Measurements from ENCODE around the gene NGFR. TPM values are rescaled to one million over a fixed set of nuclear protein-coding genes. Genes with fewer than 3 reads are reported as not detected.

The NGFR gene
- total RNA-seq, 4 donors from 2014 or later, result 10.6 to 21.3 (median 16.1) TPM

DNA sequence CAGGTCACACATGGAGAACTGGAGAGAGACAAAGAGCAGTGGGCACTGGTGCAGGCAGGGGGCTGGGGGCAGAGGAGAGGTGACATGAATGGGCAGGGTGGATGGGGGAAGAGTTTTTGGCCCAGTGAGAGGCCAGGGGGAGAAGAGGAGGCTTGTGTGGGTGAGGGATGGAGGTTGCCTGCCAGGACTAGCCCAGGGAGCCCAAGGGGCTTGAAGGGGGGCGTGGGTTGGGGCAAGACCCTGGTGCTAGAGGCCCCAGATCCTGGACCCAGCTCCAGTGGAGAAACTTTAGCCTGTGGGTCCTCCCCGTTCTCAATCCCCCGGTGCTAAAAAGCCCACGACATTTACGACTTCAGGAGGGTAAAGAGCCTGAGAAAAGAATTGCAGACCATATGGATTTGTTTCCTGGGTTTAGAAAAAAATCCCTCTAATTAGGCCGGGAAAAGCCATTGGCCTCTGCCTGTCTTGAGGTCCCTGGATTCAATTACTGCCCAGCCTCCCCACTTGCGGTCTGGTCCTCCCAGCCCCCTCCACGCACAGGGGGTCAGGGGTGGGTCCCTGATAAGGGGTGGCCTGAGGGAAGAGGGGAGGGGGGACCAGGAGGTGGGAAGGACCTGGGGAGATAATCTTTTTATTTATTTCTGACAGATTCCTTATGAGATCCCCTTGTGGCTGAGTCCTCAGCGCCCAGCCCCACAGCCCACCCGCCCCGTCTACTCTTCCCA lies 33.0 kb downstream of the NGFR start:
- H3K27ac ChIP-seq, result no peak overlapping the region
- 80 to 82% methylated on average over 3 to 6 of the region's 11 CpGs for WGBS, 2 donors (ENCODE audit: low coverage in 1 of 2)

DNA sequence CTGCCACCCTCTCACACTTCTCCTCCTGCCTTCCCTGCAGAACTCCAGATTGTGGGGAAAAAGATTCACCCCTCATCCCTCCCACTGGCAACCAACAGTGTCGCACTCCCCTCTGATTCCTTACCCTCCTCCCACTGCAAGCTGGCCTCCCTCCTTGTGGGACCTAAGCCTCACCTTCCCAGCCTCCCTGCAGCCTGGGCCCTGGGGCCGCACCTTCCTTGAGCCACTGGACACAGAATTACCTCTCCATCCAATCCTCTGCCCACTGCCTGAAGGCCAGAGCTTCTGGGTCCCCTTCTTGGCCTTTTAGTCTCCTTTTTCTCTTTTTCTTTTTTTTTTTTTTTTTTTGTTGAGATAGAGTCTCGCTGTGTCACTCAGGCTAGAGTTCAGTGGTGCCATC lies 33.9 kb downstream of the NGFR start:
- TF ChIP-seq POLR2AphosphoS5 (IDR thresholded peaks at IDR 0.05) (no peak), POLR2A (IDR thresholded peaks at IDR 0.05) (no peak), EP300 (IDR thresholded peaks at IDR 0.05) (no peak)
- TF ChIP-seq, protein P1, sequence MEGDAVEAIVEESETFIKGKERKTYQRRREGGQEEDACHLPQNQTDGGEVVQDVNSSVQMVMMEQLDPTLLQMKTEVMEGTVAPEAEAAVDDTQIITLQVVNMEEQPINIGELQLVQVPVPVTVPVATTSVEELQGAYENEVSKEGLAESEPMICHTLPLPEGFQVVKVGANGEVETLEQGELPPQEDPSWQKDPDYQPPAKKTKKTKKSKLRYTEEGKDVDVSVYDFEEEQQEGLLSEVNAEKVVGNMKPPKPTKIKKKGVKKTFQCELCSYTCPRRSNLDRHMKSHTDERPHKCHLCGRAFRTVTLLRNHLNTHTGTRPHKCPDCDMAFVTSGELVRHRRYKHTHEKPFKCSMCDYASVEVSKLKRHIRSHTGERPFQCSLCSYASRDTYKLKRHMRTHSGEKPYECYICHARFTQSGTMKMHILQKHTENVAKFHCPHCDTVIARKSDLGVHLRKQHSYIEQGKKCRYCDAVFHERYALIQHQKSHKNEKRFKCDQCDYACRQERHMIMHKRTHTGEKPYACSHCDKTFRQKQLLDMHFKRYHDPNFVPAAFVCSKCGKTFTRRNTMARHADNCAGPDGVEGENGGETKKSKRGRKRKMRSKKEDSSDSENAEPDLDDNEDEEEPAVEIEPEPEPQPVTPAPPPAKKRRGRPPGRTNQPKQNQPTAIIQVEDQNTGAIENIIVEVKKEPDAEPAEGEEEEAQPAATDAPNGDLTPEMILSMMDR (IDR thresholded peaks at IDR 0.05), result no peak
- Histone ChIP-seq H3K4me3 (no peak overlapping the region), H3K9me3 (no peaks in the 10 kb centered on the region), H3K36me3 (no peaks in the 10 kb centered on the region), H3K27ac (no peak overlapping the region), H3K4me1 (no peaks in the 10 kb centered on the region), H3K27me3 (peaks cover 31% of the 10 kb centered on the region)
- ATAC-seq, result no peak
- 82 to 100% methylated on average over 1 to 3 of the region's 3 CpGs for WGBS, 2 donors (ENCODE audit: low coverage in 1 of 2)

More for the DNA sequence above, 33.0 kb downstream of the NGFR start:
- Histone ChIP-seq H3K27me3 (peaks cover 23% of the 10 kb centered on the region), H3K9me3 (no peaks in the 10 kb centered on the region), H3K4me3 (no peak overlapping the region), H3K36me3 (no peaks in the 10 kb centered on the region), H3K4me1 (no peaks in the 10 kb centered on the region)
- no peak for ATAC-seq
- TF ChIP-seq, protein P1 (IDR thresholded peaks at IDR 0.05), result no peak
- TF ChIP-seq EP300 (IDR thresholded peaks at IDR 0.05) (no peak), POLR2AphosphoS5 (IDR thresholded peaks at IDR 0.05) (no peak), POLR2A (IDR thresholded peaks at IDR 0.05) (no peak)

DNA sequence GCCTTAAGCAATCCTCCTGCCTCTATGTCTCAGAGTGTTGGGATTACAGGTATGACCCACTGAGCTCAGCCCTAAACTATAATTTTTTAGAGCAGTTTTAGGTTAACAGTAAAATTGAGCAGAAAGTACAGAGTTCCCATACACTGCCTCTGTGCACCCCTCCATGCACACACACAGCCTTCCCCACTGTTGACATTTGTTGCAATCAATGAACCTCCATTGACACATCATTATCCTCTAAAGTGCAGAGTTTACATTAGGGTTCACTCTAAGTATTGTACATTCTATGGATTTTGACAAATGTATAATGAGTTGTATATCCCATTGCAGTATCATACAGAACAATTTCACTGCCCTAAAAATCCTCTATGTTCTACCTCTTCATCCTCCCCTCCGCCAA lies 35.0 kb downstream of the NGFR start:
- Histone ChIP-seq H3K4me3 (no peak overlapping the region), H3K9me3 (no peaks in the 10 kb centered on the region), H3K36me3 (no peaks in the 10 kb centered on the region), H3K27me3 (peaks cover 40% of the 10 kb centered on the region), H3K27ac (no peak overlapping the region), H3K4me1 (no peaks in the 10 kb centered on the region)
- TF ChIP-seq EP300 (IDR thresholded peaks at IDR 0.05) (no peak), POLR2A (IDR thresholded peaks at IDR 0.05) (no peak)
- ATAC-seq, result no peak
- 100% methylated on average over 1 of the region's 1 CpG for WGBS, 2 donors (ENCODE audit: low coverage in 1 of 2)

GRCh38 chr17:49543860-49544259 lies 48.8 kb downstream of the NGFR start:
- 92 to 100% methylated on average over 3 of the region's 3 CpGs for WGBS, 2 donors (ENCODE audit: low coverage in 1 of 2)
- Histone ChIP-seq H3K36me3 (no peaks in the 10 kb centered on the region), H3K9me3 (peaks cover 0 to 7% (median 0%) of the 10 kb centered on the region in 3 donors), H3K27me3 (peaks cover 3% of the 10 kb centered on the region), H3K27ac (no peak overlapping the region), H3K4me3 (no peak overlapping the region), H3K4me1 (no peaks in the 10 kb centered on the region)
- no peak for ATAC-seq
- TF ChIP-seq POLR2AphosphoS5 (IDR thresholded peaks at IDR 0.05) (no peak), EP300 (IDR thresholded peaks at IDR 0.05) (no peak), POLR2A (IDR thresholded peaks at IDR 0.05) (no peak)
- TF ChIP-seq, protein P1 (IDR thresholded peaks at IDR 0.05), result no peak

GRCh38 chr17:49545007-49545660 lies 50.0 kb downstream of the NGFR start:
- Histone ChIP-seq H3K9me3 (peaks cover 0 to 7% (median 0%) of the 10 kb centered on the region in 3 donors), H3K4me3 (no peak overlapping the region), H3K36me3 (no peaks in the 10 kb centered on the region), H3K27me3 (peaks cover 3% of the 10 kb centered on the region), H3K27ac (no peak overlapping the region), H3K4me1 (no peaks in the 10 kb centered on the region)
- 60 to 71% methylated on average over 1 to 2 of the region's 8 CpGs for WGBS, 2 donors (ENCODE audit: low coverage in 1 of 2)
- ATAC-seq, result no peak
- TF ChIP-seq, protein P1 (IDR thresholded peaks at IDR 0.05), result no peak
- TF ChIP-seq EP300 (IDR thresholded peaks at IDR 0.05) (no peak), POLR2A (IDR thresholded peaks at IDR 0.05) (no peak), POLR2AphosphoS5 (IDR thresholded peaks at IDR 0.05) (no peak)

Measured in gastroesophageal sphincter (tissue), 4 donors.